Activated naive CD4-positive, alpha-beta T cell treated with Interleukin-2 at 50 U/mL for 16 hours (primary cell): Measurements from ENCODE around the gene TMC5.
"Not testable (repeated sequence)": the region's sequence is repeated elsewhere in the genome, so short reads cannot be mapped to it uniquely, and the experiment has no call there.

Experiments used
- DNase-seq: peaks from one replicate; pipeline ENCODE4 v3.0.0-alpha.2; 2020

TMC5 gene

DNA sequence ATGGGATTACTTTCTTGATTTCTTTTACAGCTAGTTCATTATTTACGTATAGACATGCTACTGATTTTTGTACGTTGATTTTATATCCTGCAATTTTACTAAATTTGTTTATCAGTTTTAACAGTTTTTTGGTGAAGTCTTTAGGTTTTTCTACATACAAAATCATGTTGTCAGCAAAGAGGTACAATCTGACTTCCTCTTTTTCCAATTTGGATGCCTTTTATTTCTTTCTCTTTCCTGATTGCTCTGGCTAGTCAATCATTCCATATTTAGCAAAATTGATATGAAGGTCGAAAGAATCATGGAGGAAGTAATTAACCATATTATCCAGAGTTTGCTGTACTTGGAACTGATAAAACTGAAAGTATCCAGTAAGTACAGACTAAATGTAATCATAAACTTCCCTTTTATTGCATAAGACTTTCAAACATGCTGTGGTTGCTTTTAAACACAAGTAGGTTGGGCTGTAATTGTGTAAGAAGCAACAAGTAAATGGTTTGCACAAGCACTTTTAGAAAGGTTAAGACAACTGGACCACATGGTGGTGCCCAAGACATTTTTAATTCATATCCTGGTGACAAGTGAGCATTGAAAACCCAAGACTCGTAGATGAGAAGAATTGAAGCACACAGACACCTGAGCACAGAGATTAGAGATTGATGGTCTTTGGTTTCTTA is 95.8 kb downstream of the TMC5 start:
- DNase-seq = no peak

DNA sequence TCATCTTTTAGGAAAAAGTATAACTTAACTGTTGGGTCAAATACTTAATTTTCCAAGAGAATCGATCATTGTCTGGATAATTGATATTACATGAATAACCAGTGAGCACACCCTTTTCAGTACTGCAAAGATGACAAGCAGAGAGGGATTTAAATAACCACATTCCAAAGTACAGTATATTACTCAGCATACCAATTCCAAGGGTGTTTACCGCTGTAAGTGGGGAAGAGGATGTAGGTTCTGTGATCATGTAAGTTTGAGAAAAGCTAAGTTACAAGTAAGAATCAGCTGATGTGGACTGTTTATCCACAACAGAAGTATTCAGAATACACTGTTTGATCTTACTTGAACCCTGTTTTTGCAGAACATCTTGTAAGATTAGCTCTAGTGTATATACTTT is 98.1 kb downstream of the TMC5 start:
- no peak for DNase-seq

DNA sequence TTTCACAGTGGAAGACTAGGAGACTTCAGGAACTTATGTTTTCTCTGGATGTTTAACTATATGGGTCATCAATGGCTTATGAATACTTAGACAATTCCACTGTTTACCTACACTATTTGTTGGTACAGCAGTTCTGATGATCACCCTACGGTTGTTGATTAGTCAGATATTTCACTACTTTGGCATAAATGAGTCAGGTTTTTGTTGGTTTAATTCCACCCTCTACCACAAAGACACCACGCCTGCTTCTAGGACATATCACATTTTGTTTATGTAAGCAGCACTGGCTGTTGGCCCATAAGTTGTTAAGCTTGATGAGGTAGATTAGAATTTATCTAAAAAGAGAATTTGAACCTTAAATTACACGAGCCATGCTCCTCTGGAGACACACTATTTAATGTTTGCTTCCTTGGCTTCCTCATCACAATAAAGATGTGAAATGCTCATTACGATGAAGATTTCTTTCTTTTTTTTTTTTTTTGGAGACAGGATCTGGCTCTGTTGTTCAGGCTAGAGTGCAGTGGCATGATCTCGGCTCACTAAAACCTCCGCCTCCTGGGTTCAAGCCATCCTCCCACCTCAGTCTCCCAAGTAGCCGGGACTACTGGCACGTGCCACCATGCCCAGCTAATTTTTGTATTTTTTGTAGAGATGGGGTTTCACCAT is 99.9 kb downstream of the TMC5 start:
- DNase-seq = peak; percentile 7

DNA sequence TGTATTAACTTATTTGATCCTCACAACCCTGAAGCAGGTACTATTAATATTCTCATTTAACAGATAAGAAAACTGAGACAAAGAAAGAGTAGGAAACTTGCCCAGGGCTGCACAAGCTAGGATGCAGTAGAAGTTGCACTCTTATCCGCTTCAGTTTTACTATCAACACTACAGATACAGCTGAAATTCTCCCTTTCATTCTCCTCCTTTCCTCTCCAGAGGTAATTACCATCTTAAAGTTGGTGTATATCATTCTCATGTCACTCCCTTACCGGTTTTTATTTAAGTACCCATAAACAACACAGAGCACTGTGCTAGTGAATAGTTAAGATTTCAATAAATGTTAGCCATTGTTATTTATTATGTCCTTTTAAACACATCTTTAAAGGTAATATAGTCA is 100.7 kb downstream of the TMC5 start:
- no peak for DNase-seq

DNA sequence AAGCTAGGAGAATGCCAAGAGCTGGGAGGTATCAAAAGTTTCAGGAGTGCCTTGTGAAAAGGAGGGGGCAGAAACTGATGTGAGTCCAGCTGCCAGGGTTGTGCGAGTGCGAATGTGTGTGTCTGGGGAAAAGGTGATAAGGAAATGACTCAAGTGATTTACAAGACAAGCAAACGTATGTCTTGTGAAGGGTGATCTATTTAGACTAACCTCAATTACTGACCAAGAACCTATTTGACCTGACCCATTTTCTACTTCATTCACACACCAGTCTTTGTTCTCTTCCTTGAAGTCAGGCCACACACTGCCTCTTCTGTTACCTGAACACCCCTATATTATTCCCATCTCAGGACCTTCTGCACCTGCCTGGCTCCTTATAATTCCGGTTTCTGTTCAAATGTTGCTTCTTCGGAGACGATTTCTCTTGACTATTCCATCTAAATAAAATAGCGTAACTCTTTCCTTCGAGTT is 103.2 kb downstream of the TMC5 start:
- DNase-seq = peak; percentile 13

DNA sequence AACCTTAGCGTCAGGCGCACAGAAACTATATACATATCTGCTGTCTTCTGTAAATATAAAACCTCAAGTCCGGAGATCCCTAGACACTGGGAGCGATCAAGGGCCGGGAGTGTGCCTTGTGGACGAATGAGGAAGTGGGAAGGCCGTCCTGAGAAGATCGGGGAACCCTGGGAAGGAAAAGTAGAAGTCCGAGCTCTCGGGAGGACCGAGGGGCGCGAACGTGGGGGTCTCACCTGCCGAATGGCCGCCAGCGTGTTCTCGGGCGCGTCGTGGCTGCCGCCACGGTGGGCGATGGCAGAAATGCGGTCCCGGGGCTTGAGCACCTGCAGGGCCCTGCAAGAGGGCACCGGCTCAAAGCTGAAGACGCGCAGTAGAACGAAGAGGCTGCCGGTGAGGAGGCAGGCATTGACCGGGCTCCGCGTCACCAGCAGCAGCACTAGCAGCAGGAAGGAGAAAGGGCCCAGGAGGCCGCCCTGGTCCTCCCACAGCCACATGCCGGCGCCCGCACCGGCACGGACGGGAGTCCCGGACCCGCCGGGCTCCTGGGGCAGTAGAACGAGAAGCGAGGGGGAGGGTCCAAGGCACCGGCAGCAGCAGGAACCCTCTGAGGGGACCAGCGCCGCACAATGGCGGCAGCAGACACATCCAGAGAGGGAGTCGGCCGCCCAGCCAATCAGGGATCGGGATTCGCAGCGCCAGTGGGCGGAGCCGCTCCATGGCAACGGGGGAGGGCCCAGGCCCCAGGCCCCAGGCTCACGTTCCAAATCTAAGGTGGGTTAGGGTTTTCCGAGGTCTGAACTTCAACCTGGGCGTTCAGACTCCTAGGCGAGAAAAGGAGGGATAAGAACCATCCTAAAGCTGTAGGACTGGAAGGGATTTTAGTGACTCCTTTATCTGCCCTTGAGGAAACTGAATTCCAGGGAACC is 104.1 kb downstream of the TMC5 start, which contains the start of gene GDE1:
GDE1 (minus strand) TSS at position 628 of the 926 bp plus-strand sequence; CDS start at position 494, 134 bp downstream.
- DNase-seq = peak; percentile 96

DNA sequence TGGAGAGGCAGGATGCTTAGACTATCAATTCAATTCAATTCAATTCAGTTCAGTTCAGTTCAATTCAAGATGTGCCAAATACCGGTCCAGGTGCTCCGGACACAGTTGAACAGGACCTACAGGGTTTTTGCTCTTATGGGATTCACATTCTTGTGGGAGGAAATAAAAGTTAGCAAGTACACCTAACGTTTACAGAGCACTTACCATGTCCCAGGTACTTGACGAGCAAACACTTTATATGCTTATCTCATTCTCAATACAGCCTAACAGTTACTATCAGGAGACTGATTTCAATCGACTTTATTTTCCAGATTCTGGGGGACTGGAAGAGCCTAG is 104.7 kb downstream of the TMC5 start:
- DNase-seq = no peak

DNA sequence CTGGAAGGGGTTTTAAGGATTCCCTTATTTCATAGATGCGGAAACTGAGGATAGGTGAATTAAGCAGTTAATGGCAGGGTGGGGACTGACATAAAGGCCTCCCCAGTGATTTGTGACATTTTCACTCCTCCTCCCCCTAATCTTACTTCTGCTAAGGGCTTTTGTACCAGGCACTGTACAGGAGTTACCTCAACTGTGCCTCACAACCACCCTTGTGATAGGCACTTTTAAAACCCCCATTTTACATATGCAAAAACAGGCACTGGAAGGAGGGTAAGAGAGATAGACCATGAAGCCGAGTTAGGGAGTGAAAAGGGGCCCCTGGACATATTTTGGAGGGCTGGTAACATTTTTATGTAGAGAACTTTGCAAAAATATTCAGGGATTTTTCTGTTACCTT is 105.1 kb downstream of the TMC5 start:
- no peak for DNase-seq

DNA sequence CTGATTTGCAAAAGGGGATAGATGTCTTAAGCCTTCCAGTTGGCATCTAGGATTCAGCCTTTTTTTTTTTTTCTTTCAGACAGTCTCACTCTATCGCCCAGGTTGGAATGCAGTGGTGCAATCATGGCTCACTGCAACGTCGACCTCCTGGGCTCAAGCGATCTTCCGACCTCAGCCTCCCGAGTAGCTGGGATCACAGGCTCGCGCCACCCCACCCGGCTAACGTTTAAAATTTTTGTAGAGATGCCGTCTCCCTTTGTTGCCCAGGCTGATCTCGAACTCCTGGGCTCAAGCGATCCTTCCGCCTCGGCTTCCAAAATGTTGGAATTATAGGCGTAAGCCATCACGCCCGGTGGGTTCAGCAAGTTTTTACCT is 105.5 kb downstream of the TMC5 start:
- DNase-seq = no peak

DNA sequence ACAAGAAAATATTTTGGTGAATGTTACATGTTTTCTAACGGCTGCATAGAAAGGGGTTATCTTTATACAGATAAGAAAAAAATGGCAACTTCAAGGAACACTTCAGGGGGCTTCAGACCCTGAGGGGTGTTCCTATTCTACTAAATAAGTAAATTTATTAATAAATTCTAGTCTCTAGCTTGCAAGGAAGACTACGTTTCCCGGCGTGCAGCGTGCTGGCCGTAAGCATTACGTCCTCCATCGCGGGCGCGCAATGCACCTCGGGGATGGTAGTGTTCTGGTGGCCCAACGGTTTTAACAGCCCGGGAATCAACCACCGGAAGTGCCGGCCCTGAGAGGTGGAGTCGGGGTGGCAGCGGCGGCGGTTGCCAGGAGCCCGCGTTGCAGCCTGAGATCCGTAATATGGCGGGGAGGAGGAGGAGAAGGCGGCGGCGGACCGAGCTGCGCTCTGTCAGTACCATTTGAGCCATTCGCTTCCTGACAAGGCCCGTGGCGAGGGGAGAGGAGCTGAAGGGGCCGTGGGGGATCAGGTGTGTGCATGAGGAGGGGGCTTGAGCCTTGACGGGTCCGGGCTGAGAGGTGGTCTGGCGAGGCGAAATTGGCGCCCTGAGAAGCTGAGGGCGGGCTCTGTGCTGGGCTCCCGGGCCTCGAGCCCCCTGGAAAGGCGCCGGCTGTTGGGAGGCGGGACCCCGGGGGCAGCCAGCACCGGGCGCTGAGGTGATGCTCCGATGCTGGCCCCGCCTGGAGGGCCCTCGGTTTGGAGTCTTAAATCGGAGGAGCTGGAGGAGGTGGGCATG is 106.1 kb downstream of the TMC5 start, which contains the start of gene CCP110:
CCP110 (plus strand) TSS at position 384 of the 797 bp plus-strand sequence. CDS start 3,940 bp downstream, outside the sequence.
- DNase-seq = peak; percentile 96

DNA sequence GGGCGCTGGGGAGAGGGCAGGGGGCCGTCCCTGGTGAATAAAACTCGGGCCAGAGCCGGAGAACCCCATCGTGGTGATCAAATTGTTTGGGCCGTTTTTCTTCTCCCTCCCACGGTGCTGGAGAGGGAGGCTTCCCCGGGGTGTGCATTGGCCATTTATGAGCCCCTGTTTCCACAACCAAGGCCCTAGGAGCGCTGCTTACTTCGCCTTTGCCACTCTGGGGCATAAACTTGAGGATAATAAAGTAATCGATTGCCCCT is 106.6 kb downstream of the TMC5 start:
- no peak for DNase-seq

DNA sequence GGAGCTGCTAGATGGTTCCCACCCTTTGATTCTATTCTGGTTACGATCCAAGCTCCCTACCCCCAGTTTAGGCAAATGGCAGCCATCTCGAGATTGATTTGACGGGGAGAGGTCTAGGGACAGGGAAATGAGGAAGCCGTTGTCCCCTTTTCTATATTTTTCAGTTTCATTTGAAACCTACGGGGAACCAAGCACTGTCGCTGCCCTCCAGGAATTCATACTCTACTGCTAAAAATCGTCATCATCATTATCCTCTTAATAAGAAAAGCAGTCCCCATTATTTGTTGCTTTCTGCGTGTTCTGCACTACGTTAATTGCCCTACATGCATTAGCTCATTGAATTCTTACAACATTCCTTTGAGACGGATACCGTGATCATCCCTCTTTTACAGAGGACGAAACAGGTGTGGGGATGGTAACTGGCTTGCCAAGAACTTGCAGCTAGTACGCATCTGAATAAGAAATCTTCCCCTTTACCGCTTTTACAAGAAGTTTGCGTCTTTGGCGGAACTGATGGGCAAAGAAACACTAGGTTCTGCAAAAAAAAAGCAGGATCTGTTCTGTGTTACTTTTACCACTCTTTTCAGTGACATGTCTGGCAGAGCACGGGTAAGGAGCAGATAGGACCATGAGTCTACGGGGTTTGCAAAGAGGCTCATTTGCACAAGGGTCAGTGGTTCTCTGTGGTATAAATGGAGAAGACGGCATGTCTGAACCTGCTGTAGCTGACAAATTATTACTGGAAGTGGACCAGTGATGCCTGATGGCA is 107.1 kb downstream of the TMC5 start:
- DNase-seq = no peak

DNA sequence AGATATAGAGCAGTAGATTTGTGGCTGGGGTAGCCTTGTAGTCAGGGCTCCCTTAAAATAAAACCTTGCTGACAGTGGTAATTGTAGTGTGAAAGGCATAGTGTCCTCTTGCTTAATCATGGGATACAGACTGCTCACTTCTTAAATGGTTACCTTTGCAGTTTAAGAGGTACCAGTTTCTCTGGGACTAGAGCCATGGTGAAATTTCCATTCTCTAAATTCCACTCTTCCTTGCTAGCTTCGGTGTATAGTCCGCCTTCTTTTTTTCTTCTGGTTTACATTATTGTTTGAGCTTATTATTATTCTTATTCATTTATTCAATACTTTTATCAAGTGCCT is 107.7 kb downstream of the TMC5 start:
- DNase-seq = no peak

DNA sequence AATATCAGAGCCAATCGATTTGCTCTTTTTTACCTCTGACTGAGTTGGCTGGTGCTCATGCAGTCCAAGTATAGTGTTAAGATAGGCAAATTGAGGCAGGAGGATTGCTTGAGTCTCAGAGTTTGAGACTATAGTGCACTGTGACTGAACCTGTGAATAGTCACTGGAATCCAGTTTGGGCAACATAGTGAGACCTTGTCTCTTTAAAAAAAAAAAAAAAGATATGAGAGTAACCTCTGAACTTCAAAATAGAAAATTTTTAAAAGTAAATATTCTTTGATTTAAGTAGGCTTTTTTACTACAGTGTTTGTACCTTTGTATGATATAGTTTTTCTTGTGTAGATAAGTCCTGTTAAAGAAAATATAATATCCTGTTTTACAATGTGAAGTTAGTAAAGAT is 109.5 kb downstream of the TMC5 start:
- no peak for DNase-seq

DNA sequence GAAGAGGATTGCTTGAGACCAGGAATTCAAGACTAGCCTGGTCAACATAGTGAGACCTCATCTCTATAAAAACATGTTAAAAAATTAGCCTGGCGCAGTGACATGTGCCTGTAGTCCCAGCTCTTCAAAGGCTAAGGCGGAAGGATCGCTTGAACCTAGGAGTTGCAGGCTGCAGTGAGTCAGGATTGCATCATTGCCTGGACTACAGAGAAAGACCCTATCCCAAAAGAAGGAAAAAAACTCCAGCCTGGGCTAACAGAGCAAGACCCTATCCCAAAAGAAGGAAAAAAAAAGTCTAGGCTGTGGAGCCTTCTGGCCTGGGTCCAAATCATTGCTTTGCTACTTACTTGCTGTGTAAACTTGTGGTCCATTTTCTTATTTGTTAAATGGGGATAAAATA is 111.0 kb downstream of the TMC5 start:
- no peak for DNase-seq

DNA sequence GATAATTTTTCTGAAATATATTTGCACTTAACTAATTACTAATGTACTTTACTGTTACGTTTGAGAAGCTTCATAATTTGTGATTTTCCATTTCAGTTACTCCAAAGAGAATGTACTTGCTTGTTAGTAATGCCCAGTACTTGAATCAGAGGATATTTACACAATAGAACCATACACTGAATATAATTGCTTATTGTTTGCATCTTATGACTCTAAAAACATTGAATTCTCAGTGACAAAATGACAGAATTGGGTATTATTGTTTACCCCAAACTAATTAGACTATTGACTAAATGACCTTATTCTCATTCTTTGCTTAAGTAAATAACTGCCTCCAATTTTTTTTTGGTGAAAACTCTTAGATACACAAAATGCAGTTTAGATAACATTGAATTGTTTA is 114.9 kb downstream of the TMC5 start:
- no peak for DNase-seq

DNA sequence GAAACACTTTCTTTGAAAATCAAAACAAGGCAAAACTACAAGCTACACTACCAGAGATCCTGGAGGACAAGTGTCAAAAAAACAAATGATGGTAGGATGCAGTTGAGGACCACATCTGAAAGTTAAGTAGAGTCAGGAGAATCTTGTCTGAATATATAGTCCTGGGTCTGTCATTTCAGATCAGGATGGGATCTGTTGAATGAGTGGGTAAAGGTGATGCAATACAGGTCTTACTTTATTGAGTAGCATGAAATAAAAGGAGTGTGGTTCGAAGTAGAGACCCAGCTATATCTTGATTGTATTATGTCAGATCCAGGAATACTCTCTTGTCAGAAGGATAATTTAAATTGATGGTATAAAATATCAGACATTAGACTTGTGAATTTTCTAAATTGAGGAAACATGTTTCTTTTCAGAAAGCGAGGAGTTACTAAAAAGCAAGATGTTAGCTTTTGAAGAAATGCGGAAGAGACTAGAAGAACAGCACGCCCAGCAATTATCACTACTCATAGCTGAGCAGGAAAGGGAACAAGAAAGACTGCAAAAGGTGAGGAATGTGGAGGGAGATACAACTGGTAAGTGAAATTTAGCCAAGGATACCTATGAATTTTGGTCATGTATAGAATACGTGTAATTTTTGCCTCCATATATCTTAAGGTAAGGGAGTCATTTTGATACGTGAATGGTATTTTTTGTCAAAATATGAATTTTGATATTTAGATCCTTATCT is 122.7 kb downstream of the TMC5 start:
- DNase-seq = no peak

DNA sequence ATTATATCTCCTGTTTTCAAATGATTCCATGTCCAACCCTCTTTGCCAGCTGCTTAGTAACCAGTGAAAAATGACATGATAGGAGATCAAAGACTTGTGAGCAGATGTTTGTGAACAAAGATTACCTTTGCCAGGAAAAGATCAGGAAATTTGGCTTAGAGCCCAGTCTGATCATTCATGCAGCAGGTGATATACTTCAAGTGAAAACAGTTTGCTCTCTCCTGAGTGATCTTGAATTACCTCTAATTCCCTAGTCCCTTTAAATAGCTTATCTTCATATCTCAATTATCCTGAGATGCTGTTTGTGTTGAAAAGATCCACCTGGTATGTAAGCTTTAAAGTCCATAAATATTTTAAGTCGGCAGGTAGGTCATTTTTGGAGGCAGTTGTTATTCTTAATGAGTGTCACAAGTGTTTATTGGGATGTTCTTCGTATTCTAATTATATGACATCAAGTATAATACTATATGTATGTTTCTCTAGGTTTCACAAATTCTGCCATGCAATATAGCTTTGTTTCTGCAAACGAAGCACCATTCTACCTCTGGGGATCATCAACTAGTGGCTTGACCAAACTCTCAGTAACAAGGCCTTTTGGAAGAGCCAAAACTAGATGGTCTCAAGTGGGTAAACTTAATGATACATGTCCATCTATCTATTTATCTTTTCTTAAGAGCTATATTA is 124.6 kb downstream of the TMC5 start:
- no peak for DNase-seq

DNA sequence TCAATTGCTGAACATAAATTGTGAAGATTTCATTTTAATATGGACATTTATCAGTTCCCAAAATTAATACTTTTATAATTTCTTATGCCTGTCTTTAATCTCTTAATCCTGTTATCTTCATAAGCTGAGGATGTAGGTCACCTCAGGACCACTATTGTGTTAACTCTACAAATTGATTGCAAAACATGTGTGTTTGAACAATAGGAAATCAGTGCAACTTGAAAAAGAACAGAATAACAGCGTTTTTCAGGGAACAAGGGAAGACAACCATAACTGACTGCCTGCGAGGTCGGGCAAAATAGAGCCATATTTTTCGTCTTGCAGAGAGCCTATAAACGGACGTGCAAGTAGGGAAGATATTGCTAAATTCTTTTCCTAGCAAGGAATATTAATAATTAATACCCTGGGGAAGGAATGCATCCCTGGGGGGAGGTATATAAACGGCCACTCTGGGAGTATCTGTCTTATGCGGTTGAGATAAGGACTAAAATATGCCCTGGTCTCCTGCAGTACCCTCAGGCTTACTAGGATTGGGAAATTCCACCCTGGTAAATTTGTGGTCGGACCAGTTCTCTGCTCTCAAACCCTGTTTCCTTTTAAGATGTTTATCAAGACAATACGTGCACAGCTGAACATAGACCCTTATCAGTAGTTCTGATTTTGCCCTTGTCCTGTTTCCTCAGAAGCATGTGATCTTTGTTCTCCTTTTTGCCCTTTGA is 125.8 kb downstream of the TMC5 start:
- DNase-seq = not testable (repeated sequence)

DNA sequence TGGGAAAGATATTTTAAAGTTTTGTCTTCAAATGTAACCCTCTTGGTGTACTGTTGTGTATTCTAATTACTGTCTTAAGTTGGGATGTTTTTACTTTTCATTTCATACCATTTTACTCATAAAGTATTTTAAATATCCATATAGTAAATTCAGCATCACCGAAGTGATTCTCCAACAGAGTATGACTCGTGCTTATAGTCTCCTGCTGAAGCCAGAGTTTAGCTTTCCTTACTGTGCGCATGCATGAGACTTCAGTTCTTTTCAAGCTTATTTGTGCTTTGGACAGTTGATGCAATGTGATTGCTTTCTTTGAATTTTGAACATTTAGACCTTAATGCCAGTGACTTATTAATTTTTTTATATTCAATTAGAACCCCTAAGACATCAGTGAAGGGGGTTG is 130.5 kb downstream of the TMC5 start:
- no peak for DNase-seq
